GM19468 (cell line): ENCODE measurements around the gene IL11.
"Not testable (repeated sequence)": the region's sequence is repeated elsewhere in the genome, so short reads cannot be mapped to it uniquely, and the experiment has no call there.

Experiments
- ATAC-seq: cut with Tn5 transposase; IDR thresholded peaks from one replicate; pipeline ENCODE4 v1.9.1; 2021; ENCODE audit warnings: mild to moderate bottlenecking, moderate library complexity, moderate number of reproducible peaks; ENCODE audit not compliant: unreplicated experiment; ENCODE audit errors: extremely low read depth

IL11 gene

GRCh38 chr19:55370305-55370988 lies at the start of gene IL11:
IL11 (minus strand) TSS chr19:55370463; CDS start chr19:55370310, 153 bp downstream.
- no peak for ATAC-seq

- ATAC-seq, result no peak
Measured at GRCh38 chr19:55419624-55420236, 49.5 kb upstream of the IL11 start.

GRCh38 chr19:55419103-55419502 lies 48.8 kb upstream of the IL11 start:
- no peak for ATAC-seq

GRCh38 chr19:55418185-55418584 lies 47.9 kb upstream of the IL11 start:
- ATAC-seq, result no peak

- no peak for ATAC-seq
Measured at GRCh38 chr19:55410168-55410567, 39.9 kb upstream of the IL11 start.

- not testable (repeated sequence) for ATAC-seq
Measured at GRCh38 chr19:55409179-55409578, 38.9 kb upstream of the IL11 start.

- no peak for ATAC-seq
Measured at GRCh38 chr19:55408533-55408872, 38.2 kb upstream of the IL11 start.

GRCh38 chr19:55407800-55408532 lies 37.7 kb upstream of the IL11 start:
- ATAC-seq, result peak; percentile 70

GRCh38 chr19:55407550-55407799 lies 37.2 kb upstream of the IL11 start, which contains the start of gene UBE2S:
UBE2S (minus strand) TSS chr19:55407788; CDS start chr19:55407589, 199 bp downstream.
- peak; percentile 75 for ATAC-seq

- no peak for ATAC-seq
Measured at GRCh38 chr19:55406826-55407549, 36.7 kb upstream of the IL11 start.

GRCh38 chr19:55406091-55406825 lies 36.0 kb upstream of the IL11 start:
- no peak for ATAC-seq

GRCh38 chr19:55405638-55406037 lies 35.4 kb upstream of the IL11 start:
- no peak for ATAC-seq

GRCh38 chr19:55402509-55402908 lies 32.2 kb upstream of the IL11 start:
- no peak for ATAC-seq

- ATAC-seq, result not testable (repeated sequence)
Measured at GRCh38 chr19:55401390-55401789, 31.1 kb upstream of the IL11 start.

- ATAC-seq, result no peak
Measured at GRCh38 chr19:55400281-55401087, 30.2 kb upstream of the IL11 start.

GRCh38 chr19:55398200-55398925 lies 28.1 kb upstream of the IL11 start:
- no peak for ATAC-seq

- ATAC-seq, result no peak
Measured at GRCh38 chr19:55392820-55393761, 22.8 kb upstream of the IL11 start.
